ENCODE measurements around the gene PLA2G4B. TPM values are rescaled to one million over a fixed set of nuclear protein-coding genes. Genes with fewer than 3 reads are reported as not detected.
A peak's percentile ranks its signal among the peaks of the same experiment; 100 is the strongest.

PLA2G4B gene
- total and polyA plus RNA-seq, 2 of the 8 experiments (the other 6 are each of a cell fraction or from before 2014, with no cell fraction given) = 4.2 to 9.2 TPM

GRCh38 chr15:41865490-41866055 lies 26.9 kb downstream of the PLA2G4B start:
- WGBS, 2 experiments (ENCODE audit: extremely low coverage in 1 of 2, insufficient coverage in 1 of 2, insufficient read length in 1 of 2, insufficient replicate concordance in 2 of 2, low coverage in 1 of 2, low lambda C conversion rate in 2 of 2, missing lambda C conversion rate in 1 of 2) = 90% methylated on average over 16 of the region's 18 CpGs; no CpG with 5 or more reads in 1 of the 2 experiments
- Histone ChIP-seq H3K4me2 (ENCODE audit: insufficient read depth in 1 of 2, low read depth in 2 of 2, low read length in 2 of 2) (no peak overlapping the region), H3K23me2 (ENCODE audit: low read depth, low read length) (no peaks in the 10 kb centered on the region), H4K91ac (replicated peaks; ENCODE audit: insufficient read length, low read length) (no peak overlapping the region), H3K14ac (ENCODE audit: insufficient read length) (no peak overlapping the region), H2BK20ac (ENCODE audit: low read length) (no peak overlapping the region), H3K4ac (replicated peaks; ENCODE audit: insufficient read length, low read depth, low read length) (no peak overlapping the region), H2AFZ (ENCODE audit: low read length) (no peak overlapping the region), H3K18ac (ENCODE audit: extremely low read depth, low read length) (no peak overlapping the region), H3K27me3 (replicated peaks in 1 of 4; ENCODE audit: control insufficient read depth in 3 of 4, extremely low read depth in 1 of 4, insufficient read depth in 3 of 4, low read length in 3 of 4) (no peaks in the 10 kb centered on the region; a peak in 2 of 7 replicates), H3K9ac (replicated peaks in 1 of 4; ENCODE audit: extremely low read depth in 1 of 4, low read depth in 3 of 4, low read length in 3 of 4) (no peak overlapping the region), H4K5ac (ENCODE audit: insufficient read length, low read depth, low read length) (no peak overlapping the region), H3K56ac (replicated peaks; ENCODE audit: insufficient read length, low read depth, low read length) (no peak overlapping the region), H2BK5ac (ENCODE audit: low read depth, low read length) (no peak overlapping the region), H3K79me1 (ENCODE audit: low read depth, low read length) (no peaks in the 10 kb centered on the region), H3K4me3 (ENCODE audit: extremely low read depth in 1 of 4, insufficient read depth in 2 of 4, low read depth in 3 of 4, low read length in 4 of 4) (no peak overlapping the region), H2BK12ac (ENCODE audit: low read depth, low read length) (no peak overlapping the region), H3K9me3 (ENCODE audit: insufficient read depth in 2 of 2, low read depth in 1 of 2, low read length in 1 of 2) (no peaks in the 10 kb centered on the region), H2BK120ac (replicated peaks; ENCODE audit: low read depth, low read length) (no peak overlapping the region), H2AK5ac (ENCODE audit: low read depth, low read length) (no peak overlapping the region), H4K8ac (ENCODE audit: extremely low read depth, insufficient read depth, low read length) (peak overlapping the region; percentile 75), H2BK15ac (ENCODE audit: low read length) (no peak overlapping the region), H3K79me2 (ENCODE audit: control insufficient read depth in 1 of 2, insufficient read depth in 2 of 2, low read length in 2 of 2) (no peaks in the 10 kb centered on the region), H3K23ac (ENCODE audit: insufficient read length) (no peak overlapping the region), H4K20me1 (replicated peaks in 1 of 2; ENCODE audit: control insufficient read depth in 1 of 2, insufficient read depth in 2 of 2, low read length in 2 of 2) (peaks cover 0 to 2% of the 10 kb centered on the region in 2 experiments), H3K4me1 (replicated peaks in 1 of 4; ENCODE audit: control insufficient read depth in 3 of 4, insufficient read depth in 4 of 4, low read length in 3 of 4) (peaks cover 0 to 8% (median 2%) of the 10 kb centered on the region in 4 experiments; a peak in 3 of 7 replicates), H3K27ac (ENCODE audit: low read depth, low read length) (no peak overlapping the region), H3K36me3 (ENCODE audit: control insufficient read depth in 2 of 4, insufficient read depth in 4 of 4, low read length in 3 of 4) (no peaks in the 10 kb centered on the region)
- DNase-seq (ENCODE audit: low read depth in 1 of 2, low spot score in 2 of 2) = no peak
- CTCF ChIA-PET (ENCODE audit: partially characterized antibody) = interaction anchor here (0.9 to 4.1 kb wide), 7 partner anchors 11 to 308 kb away, joined by 3 to 22 read pairs (median 4); no protein-coding TSS in a partner anchor
- POLR2A ChIA-PET (ENCODE audit: partially characterized antibody) = interaction anchor here (2.5 to 2.6 kb wide), 2 partner anchors 14 to 15 kb away, joined by 6 to 11 read pairs; no protein-coding TSS in a partner anchor
- no peak for FAIRE-seq
- no peak for TF ChIP-seq EZH2 (IDR thresholded peaks at IDR 0.05; ENCODE audit: low read depth, low read length, severe bottlenecking)
- no peak for TF ChIP-seq E2F6 (IDR thresholded peaks at IDR 0.05)
- no peak for TF ChIP-seq ATF2 (IDR thresholded peaks at IDR 0.05; ENCODE audit: low read length)
- TF ChIP-seq CHD1 (IDR thresholded peaks at IDR 0.05; ENCODE audit: low read depth, low read length) = no peak
- TF ChIP-seq TBP (IDR thresholded peaks at IDR 0.05; ENCODE audit: low read depth, low read length) = no peak
- TF ChIP-seq GTF2F1 (IDR thresholded peaks at IDR 0.05; ENCODE audit: borderline replicate concordance, low read depth, low read length) = no peak
- no peak for TF ChIP-seq TCF12 (IDR thresholded peaks at IDR 0.05; ENCODE audit: low read depth, low read length)
- no peak for TF ChIP-seq SP4 (IDR thresholded peaks at IDR 0.05; ENCODE audit: low read length)
- no peak for TF ChIP-seq USF2 (IDR thresholded peaks at IDR 0.05; ENCODE audit: low read length)
- TF ChIP-seq NRF1 (IDR thresholded peaks at IDR 0.05; ENCODE audit: low read depth, low read length) = no peak
